Progenitor cell of endocrine pancreas (in vitro differentiated cells): ENCODE data around the gene KRTAP10-9. TPM values are rescaled to one million over a fixed set of nuclear protein-coding genes. Genes with fewer than 3 reads are reported as not detected.

ENCODE experiments used
- DNase-seq: peaks from one replicate; pipeline ENCODE4 v3.0.0; 2021; ENCODE audit warnings: low spot score; ENCODE audit not compliant: unreplicated experiment
- H3K27ac Mint-ChIP-seq: 2 replicates; pipeline ENCODE4 v1.8.0; 2021; ENCODE audit warnings: mild to moderate bottlenecking, moderate library complexity, mixed read lengths
- H3K27me3 Mint-ChIP-seq: 2 replicates; pipeline ENCODE4 v1.8.0; 2021; ENCODE audit warnings: mixed read lengths
- H3K36me3 Mint-ChIP-seq: 2 replicates; pipeline ENCODE4 v1.8.0; 2022; ENCODE audit warnings: mixed read lengths; ENCODE audit not compliant: insufficient read depth
- H3K4me1 Mint-ChIP-seq: 2 replicates; pipeline ENCODE4 v1.8.0; 2021; ENCODE audit warnings: low read depth, mixed read lengths
- H3K4me3 Mint-ChIP-seq: 2 replicates; pipeline ENCODE4 v1.8.0; 2021; ENCODE audit warnings: low read depth, mild to moderate bottlenecking, moderate library complexity, mixed read lengths
- H3K9me3 Mint-ChIP-seq: 2 replicates; pipeline ENCODE4 v1.8.0; 2021; ENCODE audit warnings: low read depth, mixed read lengths
- CTCF ChIP-seq: fragments of 200-600 bp; sonication (generic); IDR thresholded peaks from one replicate; pipeline ENCODE4 v1.5.0; 2021; ENCODE audit warnings: antibody characterized with exemption, mild to moderate bottlenecking; ENCODE audit not compliant: unreplicated experiment
- total RNA-seq: library from RNA; stranded (reverse); gene quantifications from 2 replicates; pipeline ENCODE4 v1.2.1, GENCODE V29; 2021

The KRTAP10-9 gene
- total RNA-seq, 1 donor from 2014 or later = not detected

- peaks cover 12% of the 10 kb centered on the region for H3K27me3 Mint-ChIP-seq
- H3K4me3 Mint-ChIP-seq = no peak overlapping the region
- peaks cover 20% of the 10 kb centered on the region for H3K9me3 Mint-ChIP-seq
- peaks cover 2% of the 10 kb centered on the region for H3K36me3 Mint-ChIP-seq
- TF ChIP-seq CTCF = no peak
- no peaks in the 10 kb centered on the region for H3K4me1 Mint-ChIP-seq
- H3K27ac Mint-ChIP-seq = no peak overlapping the region
- no peak for DNase-seq
These were observed 45.7 kb upstream of the KRTAP10-9 start for GRCh38 chr21:44581158-44581557.

GRCh38 chr21:44582055-44582454 is 44.8 kb upstream of the KRTAP10-9 start:
- H3K36me3 Mint-ChIP-seq = peaks cover 2% of the 10 kb centered on the region
- H3K27me3 Mint-ChIP-seq = peaks cover 15% of the 10 kb centered on the region
- peaks cover 23% of the 10 kb centered on the region for H3K9me3 Mint-ChIP-seq
- TF ChIP-seq CTCF = no peak
- H3K4me1 Mint-ChIP-seq = no peaks in the 10 kb centered on the region
- H3K27ac Mint-ChIP-seq = no peak overlapping the region
- no peak overlapping the region for H3K4me3 Mint-ChIP-seq
- DNase-seq = no peak

GRCh38 chr21:44583089-44583799 is 43.6 kb upstream of the KRTAP10-9 start:
- H3K4me1 Mint-ChIP-seq = no peaks in the 10 kb centered on the region
- H3K4me3 Mint-ChIP-seq = no peak overlapping the region
- DNase-seq = no peak
- peaks cover 15% of the 10 kb centered on the region for H3K27me3 Mint-ChIP-seq
- peaks cover 20% of the 10 kb centered on the region for H3K9me3 Mint-ChIP-seq
- peaks cover 2% of the 10 kb centered on the region for H3K36me3 Mint-ChIP-seq
- H3K27ac Mint-ChIP-seq = no peak overlapping the region
- no peak for TF ChIP-seq CTCF

- H3K4me1 Mint-ChIP-seq = no peaks in the 10 kb centered on the region
- H3K9me3 Mint-ChIP-seq = peaks cover 19% of the 10 kb centered on the region
- H3K4me3 Mint-ChIP-seq = no peak overlapping the region
- H3K36me3 Mint-ChIP-seq = peaks cover 2% of the 10 kb centered on the region
- H3K27me3 Mint-ChIP-seq = peaks cover 15% of the 10 kb centered on the region
- DNase-seq = no peak
- H3K27ac Mint-ChIP-seq = no peak overlapping the region
- no peak for TF ChIP-seq CTCF
These were observed 43.1 kb upstream of the KRTAP10-9 start for GRCh38 chr21:44583800-44584147.

GRCh38 chr21:44585892-44586291 is 41.0 kb upstream of the KRTAP10-9 start:
- peaks cover 2% of the 10 kb centered on the region for H3K36me3 Mint-ChIP-seq
- TF ChIP-seq CTCF = no peak
- peaks cover 19% of the 10 kb centered on the region for H3K9me3 Mint-ChIP-seq
- H3K4me3 Mint-ChIP-seq = no peak overlapping the region
- no peak overlapping the region for H3K27ac Mint-ChIP-seq
- H3K4me1 Mint-ChIP-seq = no peaks in the 10 kb centered on the region
- no peak for DNase-seq
- peaks cover 15% of the 10 kb centered on the region for H3K27me3 Mint-ChIP-seq
